ENCODE results near the gene LDHAL6B. TPM values are rescaled to one million over a fixed set of nuclear protein-coding genes. Genes with fewer than 3 reads are reported as not detected.
A peak's percentile ranks its signal among the peaks of the same experiment; 100 is the strongest.

Gene LDHAL6B
- total RNA-seq, 1 experiment from 2014 or later, result not detected

- no peak for TF ChIP-seq PRDM15 (CRISPR knock-in tag; IDR thresholded peaks at IDR 0.05)
Observed at GRCh38 chr15:59166601-59167265, 39.9 kb upstream of the LDHAL6B start (continued).

GRCh38 chr15:59168536-59168935, 38.1 kb upstream of the LDHAL6B start:
- peaks cover 19% of the 10 kb centered on the region for H3K4me1 Mint-ChIP-seq
- H3K36me3 Mint-ChIP-seq, result peaks cover 32% of the 10 kb centered on the region
- ATAC-seq (no peak), DNase-seq (ENCODE audit: low spot score) (no peak)
- TF ChIP-seq E2F1 (CRISPR knock-in tag; IDR thresholded peaks at IDR 0.05), result no peak
- no peak for TF ChIP-seq GABPB1 (CRISPR knock-in tag; IDR thresholded peaks at IDR 0.05)
- no peak for TF ChIP-seq TCF7 (CRISPR knock-in tag; IDR thresholded peaks at IDR 0.05; ENCODE audit: low read depth)
- no peak for TF ChIP-seq KAT7 (CRISPR knock-in tag; IDR thresholded peaks at IDR 0.05; ENCODE audit: borderline replicate concordance)
- ChIA-PET POLR2A (no interaction called here), CTCF (no interaction called here)
- H3K27ac Mint-ChIP-seq, result no peak overlapping the region
- no peaks in the 10 kb centered on the region for H3K27me3 Mint-ChIP-seq (ENCODE audit: low read depth)
- H3K9me3 Mint-ChIP-seq, result peaks cover 4% of the 10 kb centered on the region
- no peak overlapping the region for H3K4me3 Mint-ChIP-seq

GRCh38 chr15:59169251-59169708, 37.4 kb upstream of the LDHAL6B start:
- Mint-ChIP-seq H3K27ac (0 out of 2 replicates have a peak overlapping the region, but pooled peaks have one; percentile 1), H3K4me3 (no peak overlapping the region), H3K4me1 (peaks cover 19% of the 10 kb centered on the region), H3K36me3 (peaks cover 38% of the 10 kb centered on the region), H3K9me3 (peaks cover 7% of the 10 kb centered on the region), H3K27me3 (ENCODE audit: low read depth) (no peaks in the 10 kb centered on the region)
- no peak for DNase-seq (ENCODE audit: low spot score)
- TF ChIP-seq AR (CRISPR knock-in tag; IDR thresholded peaks at IDR 0.05) (no peak), ZNF416 (CRISPR knock-in tag; IDR thresholded peaks at IDR 0.05) (no peak), ZNF121 (CRISPR knock-in tag; IDR thresholded peaks at IDR 0.05) (no peak), GTF2I (CRISPR knock-in tag; conservative IDR thresholded peaks at IDR 0.05) (no peak), FOXP4 (CRISPR knock-in tag; IDR thresholded peaks at IDR 0.05) (no peak), FOXP1 (CRISPR knock-in tag; IDR thresholded peaks at IDR 0.05; ENCODE audit: borderline replicate concordance) (no peak), IRF2 (CRISPR knock-in tag; IDR thresholded peaks at IDR 0.05; ENCODE audit: borderline replicate concordance, low read depth) (no peak)
- ChIA-PET CTCF (interaction anchor here (1.0 to 1.7 kb wide), 6 partner anchors 31 to 360 kb away, joined by 3 to 15 read pairs (median 4); partner anchors contain the start of gene MYO1E), POLR2A (no interaction called here)
- no peak for ATAC-seq
